Measurements from ENCODE around the gene WSB2. TPM values are rescaled to one million over a fixed set of nuclear protein-coding genes. Genes with fewer than 3 reads are reported as not detected.

Gene WSB2
- total and polyA plus RNA-seq, 2 of the 8 experiments (the other 6 are each of a cell fraction or from before 2014, with no cell fraction given) = 47.5 to 58.2 TPM

DNA sequence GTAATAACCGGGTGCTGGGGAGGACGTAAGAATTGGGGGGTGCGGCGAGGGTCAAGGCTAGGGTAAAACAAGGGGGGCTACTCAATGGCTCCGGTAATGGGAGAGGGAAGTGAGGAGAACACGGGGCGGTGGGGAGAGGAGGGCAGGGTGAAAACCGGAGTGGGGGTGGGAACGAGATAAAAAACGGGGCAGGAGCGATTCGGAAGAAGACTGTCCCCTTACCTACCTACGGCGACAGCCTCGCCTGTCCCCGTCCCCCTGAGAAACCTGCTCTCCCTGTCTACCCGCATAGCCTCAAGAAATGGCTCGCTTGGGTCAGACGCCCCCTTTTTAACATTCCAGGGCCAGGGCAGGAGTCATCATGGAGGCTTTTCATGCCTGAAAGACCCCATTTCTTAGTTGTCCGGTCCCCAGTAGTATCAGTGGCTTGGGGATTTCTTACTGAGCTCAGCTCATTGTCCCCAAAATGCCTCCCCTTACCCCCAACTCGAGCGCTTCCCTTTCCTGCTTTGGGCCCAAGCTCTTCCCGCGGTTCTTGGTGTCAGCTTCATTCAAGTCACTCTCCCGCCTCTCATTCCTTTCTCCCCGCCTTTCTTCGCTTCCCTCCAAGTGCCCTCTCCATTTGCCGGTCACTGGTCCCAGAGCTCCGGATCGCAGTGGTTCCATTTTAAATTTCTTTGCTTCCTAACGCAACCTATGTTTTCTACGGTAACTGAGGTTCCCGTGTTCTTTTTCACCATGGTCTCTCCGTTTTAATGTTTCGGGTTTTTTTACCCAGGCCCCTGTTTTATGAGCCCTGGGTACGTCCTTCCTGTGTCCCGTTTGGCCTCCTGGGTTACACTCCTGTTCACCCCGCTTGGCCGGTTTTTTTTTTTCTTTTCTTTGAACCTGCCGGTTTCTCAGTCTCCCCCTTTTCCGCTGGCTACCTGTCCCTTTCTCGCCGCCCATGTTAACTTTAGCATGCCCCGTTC, 1.2 kb upstream of the WSB2 start (continued):
- TF ChIP-seq, protein P1, sequence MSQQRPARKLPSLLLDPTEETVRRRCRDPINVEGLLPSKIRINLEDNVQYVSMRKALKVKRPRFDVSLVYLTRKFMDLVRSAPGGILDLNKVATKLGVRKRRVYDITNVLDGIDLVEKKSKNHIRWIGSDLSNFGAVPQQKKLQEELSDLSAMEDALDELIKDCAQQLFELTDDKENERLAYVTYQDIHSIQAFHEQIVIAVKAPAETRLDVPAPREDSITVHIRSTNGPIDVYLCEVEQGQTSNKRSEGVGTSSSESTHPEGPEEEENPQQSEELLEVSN (IDR thresholded peaks at IDR 0.05) = 0 out of 2 replicates have a peak, but pooled peaks have one; percentile 46
- TF ChIP-seq GABPA (IDR thresholded peaks at IDR 0.05; ENCODE audit: borderline replicate concordance, insufficient read depth, low read length) = no peak
- TF ChIP-seq SP1 (IDR thresholded peaks at IDR 0.05; ENCODE audit: low read depth, low read length) = no peak
- TF ChIP-seq POLR2AphosphoS5 (IDR thresholded peaks at IDR 0.05; ENCODE audit: low read depth, low read length) = peak; percentile 78
- TF ChIP-seq TCF12 (IDR thresholded peaks at IDR 0.05; ENCODE audit: low read depth, low read length) = no peak
- no peak for TF ChIP-seq POU5F1 (IDR thresholded peaks at IDR 0.05; ENCODE audit: low read depth, low read length)
- TF ChIP-seq EZH2 (IDR thresholded peaks at IDR 0.05; ENCODE audit: low read depth, low read length, severe bottlenecking) = no peak
- peak; percentile 69 for TF ChIP-seq TAF1 (IDR thresholded peaks at IDR 0.05; ENCODE audit: low read depth, low read length)
- no peak for TF ChIP-seq MAFK (IDR thresholded peaks at IDR 0.05; ENCODE audit: low read depth, low read length)
- no peak for TF ChIP-seq KDM5A (IDR thresholded peaks at IDR 0.05; ENCODE audit: low read length)
- peak; percentile 43 to 81; a peak in 1 of 4 replicates for TF ChIP-seq SIN3A (conservative IDR thresholded peaks at IDR 0.05 in 1 of 2, IDR thresholded peaks at IDR 0.05 in 1 of 2; ENCODE audit: low read depth in 1 of 2, low read length in 2 of 2)
- TF ChIP-seq RAD21 (IDR thresholded peaks at IDR 0.05 in 1 of 2, conservative IDR thresholded peaks at IDR 0.05 in 1 of 2; ENCODE audit: low read depth in 2 of 2, low read length in 2 of 2) = no peak
- no peak for TF ChIP-seq BCL11A (IDR thresholded peaks at IDR 0.05; ENCODE audit: low read depth in 2 of 2, low read length in 2 of 2)
- TF ChIP-seq CREB1 (IDR thresholded peaks at IDR 0.05) = no peak
- peak; percentile 72 for TF ChIP-seq RBBP5 (IDR thresholded peaks at IDR 0.05; ENCODE audit: borderline replicate concordance, low read depth, low read length)
- TF ChIP-seq CBX5 (IDR thresholded peaks at IDR 0.05; ENCODE audit: low read depth, low read length) = no peak
- TF ChIP-seq SAP30 (IDR thresholded peaks at IDR 0.05; ENCODE audit: insufficient read depth, insufficient replicate concordance, low read length) = no peak
- no peak for TF ChIP-seq USF2 (IDR thresholded peaks at IDR 0.05; ENCODE audit: low read length)
- no peak for TF ChIP-seq CBX8 (IDR thresholded peaks at IDR 0.05; ENCODE audit: borderline replicate concordance, low read depth, low read length)
